Panc1 (cell line): ENCODE measurements around the gene CITED2. TPM values are rescaled to one million over a fixed set of nuclear protein-coding genes. Genes with fewer than 3 reads are reported as not detected.

ENCODE experiments used
- ATAC-seq: fragments of 200-7000 bp; cut with Tn5 transposase; 2 replicates; pipeline ENCODE4 v1.9.1; 2020; ENCODE audit warnings: mild to moderate bottlenecking, moderate library complexity
- BruUV-seq: library from RNA; stranded (reverse); fragments of 400-500 nt; replicated peaks from 2 replicates; lab custom pipeline; 2021; lab: Mats Ljungman, UMichigan
- CTCF ChIA-PET: fragments of 300-600 bp; sonication (Branson Sonifier 250); formaldehyde crosslinking; loops from one replicate; lab custom pipeline; 2022; ENCODE audit warnings: antibody characterized with exemption; lab: Charles Lee
- POLR2A ChIA-PET: fragments of 300-600 bp; sonication (Branson Sonifier 250); formaldehyde crosslinking; loops from one replicate; lab custom pipeline; 2022; ENCODE audit warnings: antibody characterized with exemption; lab: Charles Lee
- DNase-seq: peaks from one replicate; pipeline ENCODE4 v3.0.0-alpha.2; 2010; ENCODE audit warnings: low read depth, low spot score
- H3K27ac ChIP-seq: 2 replicates; pipeline ENCODE4 v1.5.1; 2011; ENCODE audit warnings: mild to moderate bottlenecking, low read length, inconsistent platforms
- H3K27me3 ChIP-seq: fragments of 200-500 bp; sonication (Bioruptor generic); 2 replicates; pipeline ENCODE4 v1.6.0; 2014; ENCODE audit warnings: low read length, inconsistent platforms; ENCODE audit not compliant: control insufficient read depth, insufficient read depth
- H3K36me3 ChIP-seq: fragments of 200-500 bp; sonication (Bioruptor generic); 2 replicates; pipeline ENCODE4 v1.5.1; 2014; ENCODE audit warnings: inconsistent platforms, mild to moderate bottlenecking, low read length, moderate library complexity; ENCODE audit not compliant: control insufficient read depth, insufficient read depth
- H3K4me1 ChIP-seq: 2 replicates; pipeline ENCODE4 v1.5.1; 2011; ENCODE audit warnings: inconsistent platforms, mild to moderate bottlenecking, low read length, moderate library complexity; ENCODE audit not compliant: control insufficient read depth, insufficient read depth
- H3K4me3 ChIP-seq, 2 experiments: 2 replicates each; pipeline ENCODE4 v1.5.1; 2011 to 2012; ENCODE audit warnings: low read depth in 2 of 2, low read length in 2 of 2, mild to moderate bottlenecking in 2 of 2, inconsistent platforms in 1 of 2, moderate library complexity in 1 of 2
- H3K9me3 ChIP-seq: fragments of 200-500 bp; sonication (Bioruptor generic); 2 replicates; pipeline ENCODE4 v1.5.1; 2014; ENCODE audit warnings: low read depth, mild to moderate bottlenecking, inconsistent platforms, low read length, moderate library complexity; ENCODE audit not compliant: control insufficient read depth, insufficient read depth
- POLR2AphosphoS5 ChIP-seq: IDR thresholded peaks from 2 replicates; pipeline ENCODE4 v1.6.1; 2012; ENCODE audit warnings: mild to moderate bottlenecking, low read depth, low read length, moderate library complexity
- SIN3A ChIP-seq: IDR thresholded peaks from 2 replicates; pipeline ENCODE4 v1.6.1; 2012; ENCODE audit warnings: low read depth, mild to moderate bottlenecking, low read length, moderate library complexity, borderline replicate concordance; ENCODE audit not compliant: insufficient read depth
- TCF7L2 ChIP-seq: IDR thresholded peaks from 2 replicates; pipeline ENCODE4 v1.6.1; 2011; ENCODE audit warnings: mild to moderate bottlenecking, low read depth, low read length, inconsistent platforms
- in situ Hi-C: cut with HindIII; loops from 2 replicates; pipeline ENCODE4 v1.10.0; 2016; ENCODE audit warnings: low sequenced_read_pairs, low pct_unique_long_range_greater_than_20kb
- intact Hi-C: fragments of 100-400 bp; cut with micrococcal nuclease; formaldehyde crosslinking; loops from one replicate; pipeline ENCODE4 v1.10.0; 2022; ENCODE audit not compliant: unreplicated experiment
- total RNA-seq: library from RNA; stranded (reverse); gene quantifications from one replicate; pipeline ENCODE4 v1.2.1, GENCODE V29; 2021; ENCODE audit not compliant: unreplicated experiment
- TF ChIP-seq, protein P1 (sequence below): fragments of 450-650 bp; IDR thresholded peaks from 2 replicates; pipeline ENCODE4 v1.5.1; 2017; ENCODE audit warnings: mild to moderate bottlenecking
- TF ChIP-seq, protein P2 (sequence below), 2 experiments: IDR thresholded peaks; 2 replicates each; pipeline ENCODE4 v1.6.1; 2011 to 2012; ENCODE audit warnings: low read depth in 2 of 2, control low read depth in 1 of 2, low read length in 1 of 2, mild to moderate bottlenecking in 1 of 2, moderate library complexity in 1 of 2; ENCODE audit not compliant: insufficient read depth in 1 of 2

Gene CITED2
- total RNA-seq, 1 experiment from 2014 or later, result 210 TPM

DNA sequence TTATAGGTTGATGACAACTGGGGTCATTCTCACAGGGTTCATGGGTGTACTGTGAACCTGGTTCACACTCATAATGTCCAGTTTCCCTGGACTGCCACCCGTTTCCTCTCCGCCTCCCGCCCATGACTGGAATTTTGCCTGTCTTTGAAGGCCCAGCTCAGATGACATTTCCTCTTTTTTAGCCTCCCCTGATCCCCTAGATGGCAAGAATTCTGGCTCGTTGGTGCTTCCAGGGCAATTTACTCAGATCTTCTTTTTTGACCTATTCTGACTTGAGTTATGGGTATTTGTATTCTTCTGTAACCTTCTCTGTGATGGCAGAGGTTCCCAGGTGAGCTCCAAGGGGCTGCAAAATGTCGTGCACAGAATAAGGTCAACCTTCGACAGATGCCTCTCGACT is 5.7 kb upstream of the CITED2 start:
- no TSS peak for BruUV-seq
- in situ Hi-C loops, result no loop called here
- TF ChIP-seq, protein P1, sequence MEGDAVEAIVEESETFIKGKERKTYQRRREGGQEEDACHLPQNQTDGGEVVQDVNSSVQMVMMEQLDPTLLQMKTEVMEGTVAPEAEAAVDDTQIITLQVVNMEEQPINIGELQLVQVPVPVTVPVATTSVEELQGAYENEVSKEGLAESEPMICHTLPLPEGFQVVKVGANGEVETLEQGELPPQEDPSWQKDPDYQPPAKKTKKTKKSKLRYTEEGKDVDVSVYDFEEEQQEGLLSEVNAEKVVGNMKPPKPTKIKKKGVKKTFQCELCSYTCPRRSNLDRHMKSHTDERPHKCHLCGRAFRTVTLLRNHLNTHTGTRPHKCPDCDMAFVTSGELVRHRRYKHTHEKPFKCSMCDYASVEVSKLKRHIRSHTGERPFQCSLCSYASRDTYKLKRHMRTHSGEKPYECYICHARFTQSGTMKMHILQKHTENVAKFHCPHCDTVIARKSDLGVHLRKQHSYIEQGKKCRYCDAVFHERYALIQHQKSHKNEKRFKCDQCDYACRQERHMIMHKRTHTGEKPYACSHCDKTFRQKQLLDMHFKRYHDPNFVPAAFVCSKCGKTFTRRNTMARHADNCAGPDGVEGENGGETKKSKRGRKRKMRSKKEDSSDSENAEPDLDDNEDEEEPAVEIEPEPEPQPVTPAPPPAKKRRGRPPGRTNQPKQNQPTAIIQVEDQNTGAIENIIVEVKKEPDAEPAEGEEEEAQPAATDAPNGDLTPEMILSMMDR, result no peak
- no peak for TF ChIP-seq TCF7L2
- TF ChIP-seq, protein P2, sequence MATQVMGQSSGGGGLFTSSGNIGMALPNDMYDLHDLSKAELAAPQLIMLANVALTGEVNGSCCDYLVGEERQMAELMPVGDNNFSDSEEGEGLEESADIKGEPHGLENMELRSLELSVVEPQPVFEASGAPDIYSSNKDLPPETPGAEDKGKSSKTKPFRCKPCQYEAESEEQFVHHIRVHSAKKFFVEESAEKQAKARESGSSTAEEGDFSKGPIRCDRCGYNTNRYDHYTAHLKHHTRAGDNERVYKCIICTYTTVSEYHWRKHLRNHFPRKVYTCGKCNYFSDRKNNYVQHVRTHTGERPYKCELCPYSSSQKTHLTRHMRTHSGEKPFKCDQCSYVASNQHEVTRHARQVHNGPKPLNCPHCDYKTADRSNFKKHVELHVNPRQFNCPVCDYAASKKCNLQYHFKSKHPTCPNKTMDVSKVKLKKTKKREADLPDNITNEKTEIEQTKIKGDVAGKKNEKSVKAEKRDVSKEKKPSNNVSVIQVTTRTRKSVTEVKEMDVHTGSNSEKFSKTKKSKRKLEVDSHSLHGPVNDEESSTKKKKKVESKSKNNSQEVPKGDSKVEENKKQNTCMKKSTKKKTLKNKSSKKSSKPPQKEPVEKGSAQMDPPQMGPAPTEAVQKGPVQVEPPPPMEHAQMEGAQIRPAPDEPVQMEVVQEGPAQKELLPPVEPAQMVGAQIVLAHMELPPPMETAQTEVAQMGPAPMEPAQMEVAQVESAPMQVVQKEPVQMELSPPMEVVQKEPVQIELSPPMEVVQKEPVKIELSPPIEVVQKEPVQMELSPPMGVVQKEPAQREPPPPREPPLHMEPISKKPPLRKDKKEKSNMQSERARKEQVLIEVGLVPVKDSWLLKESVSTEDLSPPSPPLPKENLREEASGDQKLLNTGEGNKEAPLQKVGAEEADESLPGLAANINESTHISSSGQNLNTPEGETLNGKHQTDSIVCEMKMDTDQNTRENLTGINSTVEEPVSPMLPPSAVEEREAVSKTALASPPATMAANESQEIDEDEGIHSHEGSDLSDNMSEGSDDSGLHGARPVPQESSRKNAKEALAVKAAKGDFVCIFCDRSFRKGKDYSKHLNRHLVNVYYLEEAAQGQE (IDR thresholded peaks at IDR 0.05; ENCODE audit: insufficient read depth in 1 of 2, low read depth in 2 of 2, low read length in 1 of 2), result no peak
- TF ChIP-seq POLR2AphosphoS5, result no peak
- TF ChIP-seq SIN3A, result no peak
- Histone ChIP-seq H3K27me3 (no peaks in the 10 kb centered on the region), H3K9me3 (no peaks in the 10 kb centered on the region), H3K36me3 (no peaks in the 10 kb centered on the region), H3K27ac (peak overlapping the region; percentile 5; the same call in 1 of the 2 replicates), H3K4me3 (no peak overlapping the region), H3K4me1 (peaks cover 16% of the 10 kb centered on the region)
- ChIA-PET POLR2A (no interaction called here), CTCF (no interaction called here)
- DNase-seq (no peak), ATAC-seq (no peak)
- intact Hi-C loops, result no loop called here

DNA sequence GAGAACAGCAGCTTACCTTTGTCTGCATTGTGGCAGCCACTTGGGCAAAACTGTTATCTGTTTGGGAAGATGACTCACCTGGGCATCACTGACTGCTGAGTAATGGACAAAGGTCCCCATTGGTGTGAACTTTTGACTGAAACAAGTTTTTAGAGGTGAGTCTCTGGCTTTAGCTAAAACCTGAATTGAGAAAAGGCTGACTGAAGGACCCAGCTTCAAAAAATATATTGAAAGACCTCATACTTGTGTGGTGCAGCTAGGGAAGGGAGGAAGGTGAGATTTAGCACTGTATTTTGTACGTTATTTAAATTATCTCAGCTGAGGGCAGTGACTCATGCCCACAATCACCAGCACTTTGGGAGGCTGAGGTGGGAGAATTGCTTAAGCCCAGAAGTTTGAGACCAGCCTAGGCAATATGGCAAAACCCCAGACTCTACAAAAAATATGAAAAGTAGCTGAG is 4.5 kb upstream of the CITED2 start:
- Histone ChIP-seq H3K4me1 (peaks cover 16% of the 10 kb centered on the region), H3K9me3 (no peaks in the 10 kb centered on the region), H3K27ac (peak overlapping the region; percentile 99; the same call in 1 of the 2 replicates), H3K4me3 (no peak overlapping the region), H3K36me3 (no peaks in the 10 kb centered on the region; the same call in 1 of the 2 replicates), H3K27me3 (no peaks in the 10 kb centered on the region)
- ATAC-seq (no peak), DNase-seq (no peak)
- in situ Hi-C loops, result no loop called here
- TF ChIP-seq, protein P1, result no peak
- CTCF ChIA-PET, result no interaction called here
- POLR2A ChIA-PET, result no interaction called here
- no TSS peak for BruUV-seq
- intact Hi-C loops, result loop anchor here (10.0 kb wide), 4 partner anchors 156 to 606 kb away; no protein-coding TSS in a partner anchor
